ENCODE measurements around the gene TSPAN5.

GRCh38 chr4:98498774-98499173 is 159.6 kb downstream of the TSPAN5 start:
- TF ChIP-seq, protein P1, sequence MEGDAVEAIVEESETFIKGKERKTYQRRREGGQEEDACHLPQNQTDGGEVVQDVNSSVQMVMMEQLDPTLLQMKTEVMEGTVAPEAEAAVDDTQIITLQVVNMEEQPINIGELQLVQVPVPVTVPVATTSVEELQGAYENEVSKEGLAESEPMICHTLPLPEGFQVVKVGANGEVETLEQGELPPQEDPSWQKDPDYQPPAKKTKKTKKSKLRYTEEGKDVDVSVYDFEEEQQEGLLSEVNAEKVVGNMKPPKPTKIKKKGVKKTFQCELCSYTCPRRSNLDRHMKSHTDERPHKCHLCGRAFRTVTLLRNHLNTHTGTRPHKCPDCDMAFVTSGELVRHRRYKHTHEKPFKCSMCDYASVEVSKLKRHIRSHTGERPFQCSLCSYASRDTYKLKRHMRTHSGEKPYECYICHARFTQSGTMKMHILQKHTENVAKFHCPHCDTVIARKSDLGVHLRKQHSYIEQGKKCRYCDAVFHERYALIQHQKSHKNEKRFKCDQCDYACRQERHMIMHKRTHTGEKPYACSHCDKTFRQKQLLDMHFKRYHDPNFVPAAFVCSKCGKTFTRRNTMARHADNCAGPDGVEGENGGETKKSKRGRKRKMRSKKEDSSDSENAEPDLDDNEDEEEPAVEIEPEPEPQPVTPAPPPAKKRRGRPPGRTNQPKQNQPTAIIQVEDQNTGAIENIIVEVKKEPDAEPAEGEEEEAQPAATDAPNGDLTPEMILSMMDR (IDR thresholded peaks at IDR 0.05; ENCODE audit: insufficient read depth, low read length) = no peak
- no peak for TF ChIP-seq POLR2AphosphoS5 (IDR thresholded peaks at IDR 0.05; ENCODE audit: low read depth)

Measured in HL-60 (cell line).